ENCODE data around the gene PTGES2.

GRCh38 chr9:128169492-128169891 lies 42.0 kb upstream of the PTGES2 start:
- TF ChIP-seq ARNTL (CRISPR knock-in tag; IDR thresholded peaks at IDR 0.05; ENCODE audit: borderline replicate concordance, low read depth) (no peak), ZC3H10 (CRISPR knock-in tag; IDR thresholded peaks at IDR 0.05) (no peak), ZNF8 (CRISPR knock-in tag; IDR thresholded peaks at IDR 0.05) (no peak)

All from SK-N-SH treated with all-trans-retinoic acid at 6 μM for 48 hours (cell line).